Measurements from ENCODE around the gene VSTM1.

GRCh38 chr19:54108496-54108895 lies 44.8 kb upstream of the VSTM1 start:
- TF ChIP-seq CTCF (IDR thresholded peaks at IDR 0.05; ENCODE audit: low read depth, low read length, missing input control), result no peak
- TF ChIP-seq, protein P1, sequence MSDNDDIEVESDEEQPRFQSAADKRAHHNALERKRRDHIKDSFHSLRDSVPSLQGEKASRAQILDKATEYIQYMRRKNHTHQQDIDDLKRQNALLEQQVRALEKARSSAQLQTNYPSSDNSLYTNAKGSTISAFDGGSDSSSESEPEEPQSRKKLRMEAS (IDR thresholded peaks at IDR 0.05), result no peak
